Activated B cell treated with CpG ODN at 0.5 μM for 24 hours (primary cell): ENCODE data around the gene NRXN3. TPM values are rescaled to one million over a fixed set of nuclear protein-coding genes. Genes with fewer than 3 reads are reported as not detected.

Source experiments
- ATAC-seq: fragments of 200-7000 bp; cut with Tn5 transposase; one replicate; pipeline ENCODE4 v1.10.0; 2021; ENCODE audit warnings: low read depth, mild to moderate bottlenecking, moderate library complexity
- CTCF ChIA-PET: fragments of 350-600 bp; sonication (Branson Sonifier 250); formaldehyde crosslinking; loops from one replicate; lab custom pipeline; 2021; ENCODE audit warnings: antibody characterized with exemption; lab: Charles Lee
- POLR2A ChIA-PET: fragments of 350-600 bp; sonication (Branson Sonifier 250); formaldehyde crosslinking; loops from one replicate; lab custom pipeline; 2021; ENCODE audit warnings: antibody characterized with exemption; lab: Charles Lee
- DNase-seq: peaks from one replicate; pipeline ENCODE4 v3.0.0; 2022
- H3K27ac Mint-ChIP-seq: one replicate; pipeline ENCODE4 v1.8.0; 2020; ENCODE audit warnings: mixed read lengths
- H3K27me3 Mint-ChIP-seq: one replicate; pipeline ENCODE4 v1.8.0; 2021; ENCODE audit warnings: mixed read lengths
- H3K36me3 Mint-ChIP-seq: one replicate; pipeline ENCODE4 v1.8.0; 2021; ENCODE audit warnings: low read depth, mixed read lengths
- H3K4me1 Mint-ChIP-seq: one replicate; pipeline ENCODE4 v1.8.0; 2021; ENCODE audit warnings: mixed read lengths
- H3K4me3 Mint-ChIP-seq: one replicate; pipeline ENCODE4 v1.8.0; 2020; ENCODE audit warnings: mild to moderate bottlenecking, mixed read lengths
- H3K9me3 Mint-ChIP-seq: one replicate; pipeline ENCODE4 v1.8.0; 2020; ENCODE audit warnings: mixed read lengths
- intact Hi-C: fragments of 100-400 bp; cut with micrococcal nuclease; formaldehyde crosslinking; loops from one replicate; pipeline ENCODE4 v1.15.1; 2024
- total RNA-seq: library from RNA; stranded (reverse); gene quantifications from 2 replicates; pipeline ENCODE4 v1.2.3, GENCODE V29; 2022
- TF ChIP-seq, protein P1 (sequence below): fragments of 200-600 bp; IDR thresholded peaks from one replicate; pipeline ENCODE4 v1.8.0; 2022; ENCODE audit warnings: antibody characterized with exemption, mild to moderate bottlenecking

Gene NRXN3
- total RNA-seq, 1 donor from 2014 or later = not detected

DNA sequence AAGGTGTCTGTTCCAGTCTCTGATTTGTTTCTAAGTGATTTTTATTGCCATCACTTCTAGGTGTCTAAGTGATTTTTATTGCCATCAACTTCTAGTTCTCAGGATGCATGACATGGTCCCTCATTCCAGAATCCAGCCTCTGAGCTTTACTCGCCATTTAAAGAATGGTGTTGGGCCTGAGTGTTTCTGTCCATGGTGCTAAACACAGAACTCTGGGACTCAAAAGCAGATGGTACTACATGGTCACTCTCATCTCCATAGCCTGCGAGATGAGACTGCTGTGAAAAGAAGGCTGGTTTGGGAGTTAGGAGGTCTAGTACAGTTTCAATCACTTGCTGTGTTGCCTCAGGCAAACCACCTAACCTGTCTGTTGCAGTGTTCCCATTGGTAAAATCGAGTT is 276.6 kb downstream of the NRXN3 start:
- TF ChIP-seq, protein P1, sequence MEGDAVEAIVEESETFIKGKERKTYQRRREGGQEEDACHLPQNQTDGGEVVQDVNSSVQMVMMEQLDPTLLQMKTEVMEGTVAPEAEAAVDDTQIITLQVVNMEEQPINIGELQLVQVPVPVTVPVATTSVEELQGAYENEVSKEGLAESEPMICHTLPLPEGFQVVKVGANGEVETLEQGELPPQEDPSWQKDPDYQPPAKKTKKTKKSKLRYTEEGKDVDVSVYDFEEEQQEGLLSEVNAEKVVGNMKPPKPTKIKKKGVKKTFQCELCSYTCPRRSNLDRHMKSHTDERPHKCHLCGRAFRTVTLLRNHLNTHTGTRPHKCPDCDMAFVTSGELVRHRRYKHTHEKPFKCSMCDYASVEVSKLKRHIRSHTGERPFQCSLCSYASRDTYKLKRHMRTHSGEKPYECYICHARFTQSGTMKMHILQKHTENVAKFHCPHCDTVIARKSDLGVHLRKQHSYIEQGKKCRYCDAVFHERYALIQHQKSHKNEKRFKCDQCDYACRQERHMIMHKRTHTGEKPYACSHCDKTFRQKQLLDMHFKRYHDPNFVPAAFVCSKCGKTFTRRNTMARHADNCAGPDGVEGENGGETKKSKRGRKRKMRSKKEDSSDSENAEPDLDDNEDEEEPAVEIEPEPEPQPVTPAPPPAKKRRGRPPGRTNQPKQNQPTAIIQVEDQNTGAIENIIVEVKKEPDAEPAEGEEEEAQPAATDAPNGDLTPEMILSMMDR = no peak
- Mint-ChIP-seq H3K36me3 (no peaks in the 10 kb centered on the region), H3K4me1 (no peaks in the 10 kb centered on the region), H3K27me3 (peaks cover 5% of the 10 kb centered on the region), H3K9me3 (no peaks in the 10 kb centered on the region), H3K27ac (no peak overlapping the region), H3K4me3 (no peak overlapping the region)
- ATAC-seq = no peak
- CTCF ChIA-PET = no interaction called here
- intact Hi-C loops = no loop called here
- POLR2A ChIA-PET = no interaction called here
- DNase-seq = no peak

GRCh38 chr14:78448164-78449094 is 278.3 kb downstream of the NRXN3 start:
- ATAC-seq (no peak), DNase-seq (no peak)
- Mint-ChIP-seq H3K4me3 (no peak overlapping the region), H3K9me3 (no peaks in the 10 kb centered on the region), H3K27ac (no peak overlapping the region), H3K36me3 (no peaks in the 10 kb centered on the region), H3K27me3 (peaks cover 5% of the 10 kb centered on the region), H3K4me1 (no peaks in the 10 kb centered on the region)
- ChIA-PET POLR2A (no interaction called here), CTCF (no interaction called here)
- intact Hi-C loops = no loop called here
- TF ChIP-seq, protein P1 = no peak

- Mint-ChIP-seq H3K36me3 (no peaks in the 10 kb centered on the region), H3K27ac (no peak overlapping the region), H3K9me3 (no peaks in the 10 kb centered on the region), H3K27me3 (peaks cover 5% of the 10 kb centered on the region), H3K4me3 (no peak overlapping the region), H3K4me1 (no peaks in the 10 kb centered on the region)
- DNase-seq (no peak), ATAC-seq (no peak)
- ChIA-PET POLR2A (no interaction called here), CTCF (no interaction called here)
- TF ChIP-seq, protein P1 = no peak
- intact Hi-C loops = no loop called here
Observed at GRCh38 chr14:78450669-78451318, 280.6 kb downstream of the NRXN3 start.

GRCh38 chr14:78451319-78451695 is 281.1 kb downstream of the NRXN3 start:
- DNase-seq (no peak), ATAC-seq (no peak)
- TF ChIP-seq, protein P1 = no peak
- no peaks in the 10 kb centered on the region for H3K9me3 Mint-ChIP-seq
- no peak overlapping the region for H3K27ac Mint-ChIP-seq
- H3K27me3 Mint-ChIP-seq = peaks cover 5% of the 10 kb centered on the region
- ChIA-PET CTCF (no interaction called here), POLR2A (no interaction called here)
- peaks cover under 1% of the 10 kb centered on the region for H3K4me1 Mint-ChIP-seq
- no peak overlapping the region for H3K4me3 Mint-ChIP-seq
- H3K36me3 Mint-ChIP-seq = no peaks in the 10 kb centered on the region
- intact Hi-C loops = no loop called here

GRCh38 chr14:78455896-78456435 is 285.8 kb downstream of the NRXN3 start:
- peaks cover 2% of the 10 kb centered on the region for H3K4me1 Mint-ChIP-seq
- H3K27me3 Mint-ChIP-seq = no peaks in the 10 kb centered on the region
- ATAC-seq (no peak), DNase-seq (no peak)
- POLR2A ChIA-PET = no interaction called here
- H3K4me3 Mint-ChIP-seq = no peak overlapping the region
- H3K9me3 Mint-ChIP-seq = no peaks in the 10 kb centered on the region
- TF ChIP-seq, protein P1 = no peak
- CTCF ChIA-PET = no interaction called here
- intact Hi-C loops = no loop called here
- no peaks in the 10 kb centered on the region for H3K36me3 Mint-ChIP-seq
- H3K27ac Mint-ChIP-seq = no peak overlapping the region
